HG03280 (cell line): ENCODE measurements around the gene HBG1.

Experiments used
- ATAC-seq: cut with Tn5 transposase; IDR thresholded peaks from one replicate; pipeline ENCODE4 v1.9.1; 2021; ENCODE audit warnings: mild to moderate bottlenecking, moderate library complexity; ENCODE audit not compliant: unreplicated experiment

The HBG1 gene

GRCh38 chr11:5247472-5248192, 2.0 kb downstream of the HBG1 start:
- no peak for ATAC-seq

DNA sequence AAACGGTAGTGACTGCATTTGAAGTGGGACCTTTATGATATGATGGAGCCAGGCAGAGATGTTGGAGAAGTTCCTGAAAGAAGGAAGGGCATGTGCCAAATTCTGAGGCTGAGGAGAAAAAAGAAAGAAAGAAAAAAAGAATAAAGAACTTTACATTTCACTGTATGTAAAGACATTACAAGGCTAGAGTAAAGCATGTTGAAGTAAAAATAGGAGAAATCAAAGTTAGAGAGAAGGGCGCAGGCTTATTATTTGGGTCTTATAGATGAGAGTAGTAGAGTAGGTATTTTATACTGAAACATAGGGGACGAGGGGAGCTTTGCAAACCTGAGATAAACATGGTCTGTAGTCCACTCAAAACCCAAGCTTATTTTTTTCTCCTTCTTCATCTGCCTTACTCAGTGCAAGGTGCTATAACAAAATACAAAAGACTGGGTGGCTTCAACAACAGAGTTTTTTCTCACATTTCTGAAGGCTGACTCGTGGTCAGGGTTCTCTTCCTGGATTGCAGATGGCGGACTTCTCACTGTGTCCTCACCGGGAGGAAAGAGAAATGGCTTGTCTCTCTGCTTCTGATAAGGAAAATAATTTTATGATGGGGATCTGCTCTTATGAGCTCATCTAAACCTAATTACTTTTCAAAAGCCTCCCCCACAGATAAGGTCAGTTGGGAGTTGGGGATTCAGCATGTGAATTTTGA, 2.7 kb downstream of the HBG1 start:
- ATAC-seq, result no peak

DNA sequence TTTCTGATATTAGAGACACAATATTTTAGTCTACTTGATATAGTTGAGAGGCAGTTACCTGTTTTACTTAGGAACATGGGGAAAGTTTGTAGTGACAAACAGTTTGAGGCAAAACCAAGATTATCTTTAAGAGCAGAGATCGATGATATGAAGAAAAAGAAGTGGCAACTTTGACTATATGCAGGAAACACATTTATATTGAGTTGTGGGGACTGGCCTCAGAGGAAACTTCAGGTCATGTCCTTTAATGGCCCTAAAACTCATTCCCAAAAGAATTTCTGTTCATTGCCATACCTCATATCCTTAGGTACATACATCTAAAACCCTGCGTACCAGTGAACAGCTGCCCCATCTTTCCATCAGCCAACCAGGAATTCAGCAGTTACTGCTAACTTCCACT, 4.5 kb downstream of the HBG1 start:
- no peak for ATAC-seq

DNA sequence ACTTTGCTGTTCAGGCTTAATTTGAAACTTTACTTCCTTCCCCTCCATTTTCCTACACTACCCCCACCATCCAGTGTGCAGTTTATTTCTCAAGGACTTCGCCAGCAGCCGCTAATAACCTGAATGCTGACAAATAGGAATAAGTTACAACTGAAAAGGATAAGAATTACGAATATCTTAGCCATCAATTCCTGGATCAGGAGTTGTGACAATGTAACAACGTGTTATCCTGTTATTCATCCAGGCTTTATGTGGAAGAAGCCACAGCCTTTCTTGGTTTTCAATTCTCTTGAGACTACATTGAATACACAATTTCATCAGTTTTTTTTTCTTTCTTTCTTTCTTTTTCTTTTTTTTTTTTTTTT, 5.9 kb downstream of the HBG1 start:
- no peak for ATAC-seq

DNA sequence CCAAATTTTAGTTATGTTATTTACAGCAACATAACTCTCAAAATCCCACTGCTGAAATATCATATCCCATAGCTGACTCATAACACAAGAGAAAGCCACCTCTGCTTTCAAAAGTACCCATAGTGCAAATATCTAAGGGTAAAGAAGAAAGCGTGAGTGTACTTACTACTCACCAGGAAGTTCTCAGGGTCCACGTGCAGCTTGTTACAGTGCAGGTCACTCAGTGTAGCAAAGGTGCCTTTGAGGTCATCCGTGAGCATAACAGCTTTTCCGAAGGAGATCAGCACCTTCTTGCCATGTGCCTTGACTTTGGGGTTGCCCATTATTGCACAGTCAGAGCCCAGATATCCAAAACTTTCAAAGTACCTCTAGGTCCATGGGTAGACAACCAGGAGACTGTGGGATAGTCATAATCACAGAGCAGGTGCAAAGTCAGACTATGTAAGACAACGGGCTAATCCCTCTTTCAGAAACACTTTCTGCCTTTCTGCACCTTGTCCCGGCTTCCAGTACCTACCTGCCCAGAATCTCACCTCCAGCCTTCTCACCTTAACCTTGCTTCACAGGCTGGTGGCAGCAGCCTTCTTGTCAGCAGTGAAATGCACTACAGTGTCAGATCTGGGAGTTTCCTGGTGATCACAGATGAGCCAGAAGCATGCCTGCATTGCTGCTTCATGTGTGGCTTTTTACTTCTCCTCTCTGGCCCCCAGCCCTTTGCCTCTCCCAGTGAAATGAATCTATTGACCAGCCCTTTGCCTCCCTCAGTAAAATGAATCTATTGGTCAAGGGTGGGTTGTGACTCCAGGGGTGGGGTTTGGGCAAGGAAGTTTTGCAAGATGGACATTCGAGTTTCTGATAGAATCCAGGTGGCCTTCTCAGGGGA, 6.5 kb downstream of the HBG1 start:
- ATAC-seq, result no peak

DNA sequence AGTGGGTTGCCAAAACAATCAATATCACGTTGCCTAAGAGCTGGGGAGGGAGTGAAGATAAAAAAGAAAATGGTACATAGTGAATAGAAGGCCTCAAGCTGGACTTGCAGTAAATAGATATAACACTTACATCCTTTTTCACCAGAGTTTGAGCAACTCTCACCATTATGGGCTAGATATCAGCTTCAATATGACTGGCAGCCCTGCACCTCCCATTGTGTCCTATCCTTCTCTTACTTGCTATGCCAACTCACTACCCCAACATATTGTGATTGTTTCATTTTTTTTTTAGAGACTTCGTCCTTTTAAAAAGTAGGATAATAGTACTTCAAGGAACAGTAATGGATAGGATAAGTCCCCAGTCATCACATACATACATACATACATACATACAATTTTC, 7.4 kb downstream of the HBG1 start:
- ATAC-seq, result no peak

GRCh38 chr11:5241458-5241857, 8.2 kb downstream of the HBG1 start:
- no peak for ATAC-seq

GRCh38 chr11:5240458-5240857, 9.2 kb downstream of the HBG1 start:
- no peak for ATAC-seq

DNA sequence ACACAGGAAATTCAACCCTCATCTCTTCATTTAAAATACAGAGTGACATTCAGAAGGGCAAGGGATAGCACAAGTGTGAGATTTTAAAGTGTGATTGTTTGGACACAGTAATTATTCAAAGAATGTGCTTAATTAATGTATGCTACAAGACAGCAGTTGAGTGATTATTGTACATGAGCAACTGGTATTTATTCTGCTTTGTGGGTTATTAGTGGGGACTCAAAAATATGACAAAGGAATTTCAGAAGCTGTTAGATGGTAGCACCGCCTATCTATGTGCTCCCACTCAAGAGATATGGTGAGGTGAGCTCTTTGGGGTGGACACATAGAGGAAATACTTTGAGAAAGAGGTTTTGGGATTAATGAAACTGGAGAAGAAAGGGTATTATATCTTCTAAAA, 9.6 kb downstream of the HBG1 start:
- no peak for ATAC-seq

DNA sequence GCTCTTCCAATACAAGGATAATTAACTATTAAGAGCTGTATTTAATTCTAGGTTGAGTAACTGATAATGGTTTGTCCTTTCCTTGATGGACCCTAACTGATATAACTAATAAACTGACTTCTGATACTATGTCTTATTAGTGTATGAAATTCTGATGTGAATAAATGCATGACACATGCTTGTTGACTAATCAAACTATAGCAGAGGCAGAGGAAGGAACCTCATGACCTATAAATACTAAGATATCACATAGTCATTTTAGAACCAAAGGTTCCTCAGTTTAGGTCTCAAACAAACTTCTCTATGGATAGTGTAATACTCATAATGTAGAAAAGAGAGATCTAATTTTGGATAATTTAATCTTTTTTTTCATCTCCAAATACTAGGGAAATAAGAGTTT, 10.6 kb downstream of the HBG1 start:
- no peak for ATAC-seq

GRCh38 chr11:5238486-5238885, 11.2 kb downstream of the HBG1 start:
- no peak for ATAC-seq

GRCh38 chr11:5237420-5237819, 12.2 kb downstream of the HBG1 start:
- ATAC-seq, result no peak

DNA sequence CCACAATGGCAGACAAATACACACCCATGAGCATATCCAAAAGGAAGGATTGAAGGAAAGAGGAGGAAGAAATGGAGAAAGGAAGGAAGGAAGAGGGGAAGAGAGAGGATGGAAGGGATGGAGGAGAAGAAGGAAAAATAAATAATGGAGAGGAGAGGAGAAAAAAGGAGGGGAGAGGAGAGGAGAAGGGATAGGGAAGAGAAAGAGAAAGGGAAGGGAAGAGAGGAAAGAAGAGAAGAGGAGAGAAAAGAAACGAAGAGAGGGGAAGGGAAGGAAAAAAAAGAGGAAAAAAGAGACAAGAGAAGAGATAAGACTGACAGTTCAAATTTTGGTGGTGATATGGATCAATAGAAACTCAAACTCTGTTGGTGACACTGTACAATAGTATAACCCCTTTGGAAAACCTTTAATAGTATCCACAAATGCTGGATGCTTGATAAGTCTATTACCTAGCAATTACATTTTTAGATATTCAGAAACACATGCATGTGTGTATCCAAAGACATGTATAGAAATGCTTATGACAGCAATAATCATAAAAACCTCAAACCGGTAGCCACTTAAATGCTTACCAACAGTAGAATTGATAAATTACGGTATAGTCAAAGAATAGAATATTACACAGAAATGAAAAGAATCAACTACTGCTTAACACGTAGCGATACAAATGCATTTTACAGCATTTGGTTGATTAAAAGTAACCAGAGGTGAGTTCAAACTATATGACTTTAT, 14.1 kb downstream of the HBG1 start:
- ATAC-seq, result no peak

GRCh38 chr11:5234381-5234834, 15.2 kb downstream of the HBG1 start, which contains the start of gene HBD:
Gene HBD, minus strand, starts transcription at chr11:5234483. Its CDS starts 50 bp downstream, at chr11:5234433.
- ATAC-seq, result peak; percentile 47

GRCh38 chr11:5233307-5233706, 16.4 kb downstream of the HBG1 start:
- no peak for ATAC-seq

- ATAC-seq, result no peak
Observed at GRCh38 chr11:5232821-5233220, 16.8 kb downstream of the HBG1 start.

- no peak for ATAC-seq
Observed at GRCh38 chr11:5232176-5232575, 17.5 kb downstream of the HBG1 start.

DNA sequence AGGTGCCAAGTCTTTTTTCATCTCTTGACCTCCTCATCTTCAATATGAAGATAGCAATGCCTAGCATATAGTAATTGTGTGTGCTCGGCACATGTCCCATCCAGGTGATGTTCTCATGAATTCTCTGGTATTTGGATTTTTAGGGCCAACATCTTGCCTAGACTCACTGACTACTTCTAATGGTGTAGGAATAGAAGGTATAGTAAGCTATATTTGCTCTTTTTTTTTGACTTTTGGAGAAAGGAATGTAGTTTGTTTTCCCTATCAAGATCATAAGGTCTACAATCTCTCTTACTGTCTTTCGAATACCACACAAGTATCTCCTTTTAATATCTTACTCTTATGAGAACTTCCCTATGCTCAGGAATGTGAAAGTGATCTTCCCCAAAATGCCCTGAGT, 18.5 kb downstream of the HBG1 start:
- ATAC-seq, result no peak

GRCh38 chr11:5230266-5230665, 19.4 kb downstream of the HBG1 start:
- ATAC-seq, result no peak

- ATAC-seq, result no peak
Observed at GRCh38 chr11:5229796-5230195, 19.9 kb downstream of the HBG1 start.

GRCh38 chr11:5229356-5229755, 20.3 kb downstream of the HBG1 start:
- no peak for ATAC-seq
